CD4-positive, alpha-beta T cell treated with Interleukin-15 for 1 hour (primary cell): ENCODE measurements around the gene TNIK.

Experiments used
- DNase-seq: peaks from one replicate; pipeline ENCODE4 v3.0.0-alpha.2; 2020

TNIK gene

DNA sequence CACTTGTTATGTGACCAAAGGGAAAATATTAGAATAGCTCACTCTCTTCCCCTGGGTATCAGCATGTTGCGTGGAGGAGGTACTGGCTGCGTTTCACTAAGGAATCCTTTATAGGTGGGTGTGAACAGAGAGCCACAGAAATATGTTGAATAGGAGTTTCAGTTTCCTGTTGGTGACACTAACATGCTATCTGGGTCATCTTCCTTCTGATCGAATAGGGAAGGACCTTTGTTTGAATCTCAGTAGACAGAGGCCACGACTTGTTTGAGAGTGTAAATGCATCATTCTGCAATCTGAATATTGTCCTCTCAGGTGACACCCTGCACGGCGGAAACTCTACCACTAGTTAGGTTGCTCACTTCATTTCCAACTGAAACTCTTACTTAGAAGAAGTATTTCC is 275.8 kb downstream of the TNIK start:
- DNase-seq: no peak

GRCh38 chr3:171183042-171183441 is 277.2 kb downstream of the TNIK start:
- DNase-seq: no peak

- no peak for DNase-seq
These were observed 278.1 kb downstream of the TNIK start for GRCh38 chr3:171181907-171182690.

DNA sequence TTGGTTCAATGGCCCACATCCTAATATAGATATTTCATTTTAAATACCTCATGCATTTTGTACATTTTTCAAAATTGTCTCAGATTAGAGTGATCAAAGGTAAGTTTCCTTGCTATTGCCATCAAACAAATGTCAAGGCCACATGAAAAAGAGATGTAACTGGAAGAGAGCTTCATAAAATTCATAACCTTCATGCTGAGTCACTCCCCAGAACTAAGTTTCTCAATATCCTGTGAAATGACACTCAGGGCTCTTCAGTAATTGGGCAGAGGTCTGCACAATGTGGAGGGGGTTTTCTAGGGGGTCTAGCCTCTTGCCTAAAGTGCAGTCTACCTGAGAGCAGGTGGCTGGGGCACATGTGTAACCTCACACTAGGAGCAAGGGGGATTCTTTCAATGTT is 281.5 kb downstream of the TNIK start:
- no peak for DNase-seq

DNA sequence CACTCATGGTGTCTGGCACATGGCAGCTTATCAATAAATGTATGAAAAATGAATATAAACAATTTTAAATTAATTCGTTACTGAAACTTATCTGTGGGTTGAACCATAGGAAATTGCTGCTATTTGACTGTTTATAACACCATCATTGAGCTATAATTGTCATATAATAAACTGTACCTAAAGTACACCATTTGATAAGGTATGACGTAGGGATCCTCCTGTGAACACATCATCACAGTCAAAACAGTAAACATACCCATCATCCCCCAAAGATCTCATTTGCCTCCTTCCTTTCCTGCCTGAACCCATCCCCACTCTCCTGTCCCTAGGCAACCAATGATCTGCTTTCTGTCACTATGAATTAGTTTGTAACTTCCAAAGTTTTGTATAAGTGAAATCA is 282.7 kb downstream of the TNIK start:
- no peak for DNase-seq

DNA sequence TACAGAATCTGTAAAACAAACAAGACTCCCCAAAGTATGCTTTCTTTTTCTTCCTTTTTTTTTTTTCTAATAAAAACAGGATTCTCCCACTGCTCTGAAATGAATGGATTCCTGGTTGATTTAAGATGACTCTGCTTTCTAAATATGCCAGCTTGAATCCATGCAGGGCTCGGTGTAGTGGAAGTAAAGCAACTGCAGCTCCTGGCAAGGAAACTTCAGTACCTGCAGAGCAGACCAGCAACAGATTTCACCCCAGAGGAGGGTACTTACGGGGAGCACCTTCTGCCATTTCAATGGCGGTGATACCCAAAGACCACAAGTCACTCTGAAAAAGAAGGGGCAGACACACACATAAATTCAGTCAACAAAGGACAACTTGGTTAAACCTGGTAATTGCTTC is 283.1 kb downstream of the TNIK start:
- no peak for DNase-seq

DNA sequence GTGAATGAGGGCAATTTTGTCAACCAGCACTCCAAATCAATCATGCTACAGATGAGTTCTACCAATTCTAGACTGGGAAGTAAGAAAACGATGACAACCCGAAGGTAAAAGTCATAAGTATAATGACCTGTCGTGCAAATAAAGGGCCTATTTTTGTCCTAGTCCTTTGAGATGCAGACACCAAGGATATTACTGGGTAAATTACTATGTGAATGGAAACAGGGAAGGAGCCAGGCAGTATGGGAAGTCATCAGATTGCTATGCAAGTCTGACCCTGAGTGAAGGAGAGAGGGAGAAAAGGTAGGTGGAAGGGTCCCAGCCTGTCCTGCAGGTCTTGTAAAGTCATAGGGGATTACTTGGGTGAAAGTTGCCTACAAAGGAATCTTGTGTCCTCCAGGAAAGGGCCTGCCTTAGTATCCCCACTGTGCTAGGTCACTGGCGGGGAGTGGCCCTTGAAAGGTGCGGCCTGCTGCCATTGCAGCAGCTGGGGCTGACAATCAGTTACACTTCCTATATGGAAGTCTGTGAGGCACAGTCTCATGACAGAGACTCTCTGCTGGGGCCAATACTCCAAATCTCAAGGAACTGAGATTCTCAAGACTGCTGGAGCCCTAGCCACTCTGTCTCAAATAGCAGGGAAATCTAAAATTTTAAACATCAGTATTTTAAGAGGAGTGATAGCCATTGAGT is 283.8 kb downstream of the TNIK start:
- no peak for DNase-seq

DNA sequence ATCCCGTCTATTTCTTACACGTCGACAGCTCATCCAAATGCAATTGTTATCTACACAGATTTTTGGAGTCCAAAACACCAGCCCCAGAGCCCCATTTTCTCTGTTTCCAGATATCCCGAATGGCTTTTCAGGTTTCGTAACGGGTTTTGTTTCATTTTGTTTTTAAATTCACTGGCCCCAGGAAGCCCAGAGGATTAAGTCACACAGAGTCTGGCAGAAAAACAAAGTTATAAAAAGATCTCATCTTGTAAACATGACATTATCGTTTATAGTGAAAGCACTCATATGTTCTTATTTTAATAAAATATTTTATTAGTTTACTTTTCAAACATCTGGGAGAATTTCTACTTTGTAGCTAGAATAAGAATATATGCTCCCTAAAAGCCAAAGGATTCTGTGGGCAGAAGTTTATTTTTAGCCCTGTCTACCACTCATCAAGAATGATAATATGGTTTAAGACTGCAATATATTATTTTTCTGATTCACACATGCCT is 284.4 kb downstream of the TNIK start:
- no peak for DNase-seq

DNA sequence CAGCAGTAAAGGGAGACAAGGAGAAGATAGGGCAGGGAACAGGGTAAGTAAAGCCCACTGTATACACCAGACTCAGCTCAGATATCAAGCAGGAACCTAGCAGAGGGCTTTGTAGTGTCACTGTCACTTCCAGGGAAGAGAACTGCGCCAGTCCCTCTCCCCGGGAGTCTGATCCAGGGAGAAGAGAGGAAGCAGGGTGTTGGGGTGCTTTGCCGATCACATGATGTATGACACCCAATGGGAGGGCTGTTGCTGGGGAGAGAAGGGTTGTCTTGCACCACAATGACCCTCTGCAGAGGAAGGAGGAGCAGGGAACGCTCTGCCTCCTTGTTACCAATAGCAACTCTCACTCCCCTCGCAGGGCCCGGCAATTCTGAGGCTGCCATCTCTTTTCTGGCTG is 286.5 kb downstream of the TNIK start:
- DNase-seq: peak; percentile 53

GRCh38 chr3:171172070-171172469 is 288.1 kb downstream of the TNIK start:
- DNase-seq: no peak

GRCh38 chr3:171169866-171170265 is 290.3 kb downstream of the TNIK start:
- DNase-seq: no peak

DNA sequence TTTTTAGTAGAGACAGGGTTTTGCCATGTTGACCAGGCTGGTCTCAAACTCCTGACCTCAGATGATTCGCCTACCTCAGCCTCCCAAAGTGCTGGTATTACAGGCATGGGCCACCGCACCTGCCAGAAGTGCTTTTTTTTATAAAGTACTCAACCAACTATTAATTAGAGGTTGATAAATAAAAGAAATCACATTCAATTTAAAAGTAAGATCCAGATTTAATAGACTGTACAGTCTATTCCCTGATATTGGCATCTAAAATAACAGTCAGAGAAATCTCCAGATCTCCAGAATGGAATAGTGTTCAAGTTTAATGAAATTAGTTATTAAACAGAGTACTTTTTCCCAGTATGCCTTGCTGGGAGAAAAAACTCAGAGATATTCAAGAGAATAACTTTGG is 290.8 kb downstream of the TNIK start:
- no peak for DNase-seq

GRCh38 chr3:171168551-171168950 is 291.7 kb downstream of the TNIK start:
- no peak for DNase-seq

DNA sequence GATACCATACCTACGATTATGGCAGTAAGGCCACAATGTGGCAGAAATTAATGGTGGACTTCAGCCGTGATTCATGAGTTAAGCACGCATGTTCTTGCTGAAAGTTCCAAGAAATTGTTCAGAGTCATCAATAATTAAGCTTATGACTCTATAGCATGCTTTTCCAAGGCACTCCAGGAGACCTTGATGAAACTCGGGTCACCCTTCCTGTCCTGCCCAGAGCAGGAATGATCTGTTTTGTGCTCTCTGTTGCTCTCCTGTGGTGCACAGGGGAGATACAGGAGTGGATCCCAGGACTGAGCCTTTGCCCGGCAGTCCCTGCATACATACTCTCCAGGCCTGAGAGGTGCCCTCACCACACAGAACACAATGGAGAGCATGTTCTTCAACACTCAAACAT is 292.1 kb downstream of the TNIK start:
- DNase-seq: no peak

DNA sequence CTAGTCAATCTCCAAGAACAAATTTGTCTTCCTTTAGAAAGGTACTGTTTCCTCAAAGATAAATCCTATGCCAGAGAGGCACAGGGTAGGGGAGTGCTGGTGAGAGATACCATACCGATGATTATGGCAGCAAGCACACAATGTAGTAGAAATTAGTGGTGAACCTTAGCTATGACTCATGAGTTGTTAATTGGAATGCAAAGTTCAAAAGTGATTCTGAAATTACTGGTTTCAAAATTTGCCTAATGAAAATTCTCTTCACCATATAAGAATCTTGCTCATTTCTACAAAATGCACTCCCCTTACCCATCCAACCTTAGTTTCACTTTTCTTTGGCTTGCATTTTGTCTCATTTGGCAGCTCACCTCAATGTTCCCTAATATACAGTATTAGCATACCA is 294.2 kb downstream of the TNIK start:
- DNase-seq: no peak

DNA sequence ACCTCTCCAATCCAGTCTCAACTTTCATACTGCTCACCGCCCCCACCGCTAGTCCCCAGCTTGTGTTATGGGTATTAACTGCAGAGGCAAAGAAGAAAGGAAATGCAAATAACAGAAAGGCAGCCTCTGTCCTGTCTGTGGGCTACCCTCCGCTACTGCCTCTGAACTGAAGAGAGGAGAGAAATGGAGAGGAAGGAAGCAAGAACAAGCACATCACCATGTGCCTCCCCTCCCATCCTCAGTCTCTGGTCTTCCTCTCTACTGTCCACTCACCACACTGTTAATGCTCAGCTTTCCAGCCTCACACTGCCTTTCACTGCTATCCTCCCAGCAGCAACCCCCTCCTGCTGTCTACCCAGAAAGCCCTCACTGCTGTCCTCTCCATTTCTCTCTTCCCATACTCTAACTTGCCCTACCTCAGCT is 294.7 kb downstream of the TNIK start:
- no peak for DNase-seq

GRCh38 chr3:171164067-171164465 is 296.1 kb downstream of the TNIK start:
- DNase-seq: no peak

DNA sequence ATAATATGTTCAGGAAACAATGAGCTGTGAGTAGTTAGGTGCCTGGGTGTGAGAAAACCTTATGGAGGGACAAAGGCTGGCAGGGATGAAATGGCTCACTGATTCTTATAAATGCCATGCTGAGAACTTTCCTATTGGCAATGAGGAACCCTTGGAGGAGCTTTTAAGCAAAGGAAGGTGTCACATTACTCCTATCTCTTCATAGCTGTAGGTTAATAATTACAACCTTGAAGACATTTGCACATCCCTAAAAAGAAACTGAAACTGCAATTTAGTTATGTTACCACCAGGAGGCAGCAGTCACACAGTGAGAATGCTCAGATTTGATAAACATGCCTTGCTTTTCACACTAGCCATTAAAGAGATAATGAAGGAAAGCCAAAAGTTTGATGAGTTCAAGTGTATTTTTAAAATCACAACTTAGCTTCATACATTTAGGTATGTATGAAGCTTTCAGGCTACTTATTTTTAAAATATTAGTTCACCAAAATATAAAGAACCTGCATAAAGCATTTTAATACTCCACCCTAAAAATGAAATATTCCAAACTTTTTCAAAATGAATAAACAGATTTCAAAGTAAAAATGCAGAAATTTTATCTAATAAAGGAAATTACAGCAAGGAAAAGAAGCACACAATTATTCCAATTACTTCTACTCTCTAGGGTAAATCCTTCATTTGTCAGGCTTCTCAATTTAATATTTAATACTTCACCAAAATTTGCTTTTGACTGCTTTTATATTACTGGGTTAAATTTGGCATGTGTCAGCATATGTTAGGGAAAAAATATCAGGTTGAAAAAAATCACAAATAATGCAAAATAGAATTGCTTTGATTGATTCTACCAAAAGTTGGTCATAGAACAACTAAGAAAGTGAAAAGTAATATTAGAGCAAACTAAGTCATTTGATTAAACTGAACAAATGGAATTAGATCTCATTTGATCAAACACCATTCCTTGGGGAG is 296.8 kb downstream of the TNIK start:
- no peak for DNase-seq

GRCh38 chr3:171160325-171160724 is 299.9 kb downstream of the TNIK start:
- DNase-seq: no peak

DNA sequence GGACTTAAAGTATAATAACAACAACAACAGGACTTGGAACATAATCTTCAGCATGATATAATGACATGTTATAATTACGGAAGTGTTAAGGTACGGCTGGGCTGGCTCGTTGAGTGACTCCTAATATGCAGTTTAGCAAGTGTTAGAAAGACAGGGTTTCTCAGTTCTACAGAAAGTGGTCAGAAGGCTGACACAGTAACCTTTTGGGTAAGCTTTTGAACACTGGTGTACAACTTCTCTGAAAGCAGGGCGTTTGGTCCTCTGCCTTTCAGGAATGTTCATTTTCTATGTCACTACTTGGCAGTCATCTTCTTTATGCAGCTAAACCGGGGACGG is 300.4 kb downstream of the TNIK start:
- no peak for DNase-seq

DNA sequence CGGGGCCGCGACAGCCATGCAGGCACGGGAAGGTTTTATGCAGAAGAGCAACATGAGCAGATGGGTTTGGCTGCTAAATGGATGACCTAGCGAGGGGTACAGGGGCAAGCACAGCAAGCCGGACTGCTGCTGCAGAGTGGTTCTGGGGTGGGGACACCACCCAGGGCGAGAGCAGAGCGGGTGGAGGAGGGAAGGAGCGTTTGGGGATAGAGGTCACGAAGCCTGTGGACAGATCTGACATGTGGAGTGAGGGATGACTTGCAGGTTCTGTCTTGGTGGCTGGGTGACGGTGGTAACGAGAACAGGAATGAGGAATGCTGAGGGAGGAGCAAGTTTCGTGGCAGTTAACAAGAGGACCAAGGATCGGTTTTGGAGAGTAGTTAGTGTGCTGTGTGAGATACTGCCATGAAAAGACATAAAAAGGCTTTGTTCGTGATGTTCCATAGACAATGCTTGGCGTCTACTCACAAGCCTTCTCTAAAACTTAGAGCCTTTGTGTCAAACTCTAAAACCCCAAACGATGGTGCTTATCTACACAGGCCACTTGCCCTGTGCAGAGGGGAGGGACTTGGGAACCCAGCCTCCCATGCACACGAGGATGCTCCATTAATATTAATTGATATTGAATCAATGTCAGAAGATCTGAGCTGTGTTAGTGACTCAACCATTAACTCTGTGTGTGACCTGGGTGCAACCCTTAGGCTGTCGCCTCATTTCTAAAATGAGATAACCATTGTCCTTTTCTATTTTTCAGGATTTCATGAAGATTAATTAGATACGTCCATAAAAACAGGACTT is 301.0 kb downstream of the TNIK start:
- DNase-seq: no peak

DNA sequence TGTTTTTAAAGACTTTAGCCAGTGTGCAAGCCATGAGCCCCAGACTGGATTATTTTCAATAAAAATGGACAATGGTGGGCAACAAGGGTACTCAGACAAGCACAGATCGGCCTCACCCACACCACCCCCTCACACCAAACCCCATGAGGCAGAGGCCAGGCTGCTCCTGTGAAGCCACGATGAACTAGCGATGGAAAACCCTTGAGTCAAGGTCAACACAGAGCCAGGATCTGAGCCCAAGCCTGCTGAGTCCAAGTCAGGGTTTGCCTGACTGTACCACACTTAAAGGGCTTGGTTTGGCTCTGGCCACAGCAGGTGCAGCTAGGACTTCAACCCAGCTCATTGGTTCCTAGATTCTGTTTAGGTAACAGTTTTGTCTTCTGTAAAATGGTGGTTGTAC is 302.2 kb downstream of the TNIK start:
- no peak for DNase-seq

DNA sequence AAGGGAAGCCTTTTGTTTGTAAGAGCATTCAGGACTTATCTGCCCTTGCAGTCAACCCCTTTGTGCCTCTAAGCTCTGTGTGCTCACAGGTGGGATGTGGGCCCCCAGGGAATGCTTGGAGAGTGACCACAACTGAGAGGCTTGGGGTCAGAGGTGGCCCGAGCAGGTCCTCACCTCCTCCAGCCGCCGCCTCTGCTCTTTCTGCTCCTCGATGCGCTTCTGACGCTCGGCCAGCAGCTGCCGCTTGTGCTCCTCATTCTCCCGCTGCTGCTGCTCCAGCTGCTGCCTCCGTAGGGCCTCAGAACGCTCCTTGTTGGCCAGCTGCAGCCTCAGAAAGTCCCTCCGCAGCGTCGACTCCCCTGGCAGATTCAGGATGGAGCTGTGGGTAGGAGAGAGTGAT is 302.9 kb downstream of the TNIK start:
- DNase-seq: no peak
